Panc1 (cell line): ENCODE measurements around the gene TCF7. TPM values are rescaled to one million over a fixed set of nuclear protein-coding genes. Genes with fewer than 3 reads are reported as not detected.

Experiments
- ATAC-seq: fragments of 200-7000 bp; cut with Tn5 transposase; 2 replicates; pipeline ENCODE4 v1.9.1; 2020; ENCODE audit warnings: mild to moderate bottlenecking, moderate library complexity
- BruUV-seq: library from RNA; stranded (reverse); fragments of 400-500 nt; replicated peaks from 2 replicates; lab custom pipeline; 2021; lab: Mats Ljungman, UMichigan
- CTCF ChIA-PET: fragments of 300-600 bp; sonication (Branson Sonifier 250); formaldehyde crosslinking; loops from one replicate; lab custom pipeline; 2022; ENCODE audit warnings: antibody characterized with exemption; lab: Charles Lee
- POLR2A ChIA-PET: fragments of 300-600 bp; sonication (Branson Sonifier 250); formaldehyde crosslinking; loops from one replicate; lab custom pipeline; 2022; ENCODE audit warnings: antibody characterized with exemption; lab: Charles Lee
- DNase-seq: peaks from one replicate; pipeline ENCODE4 v3.0.0-alpha.2; 2010; ENCODE audit warnings: low read depth, low spot score
- H3K27ac ChIP-seq: 2 replicates; pipeline ENCODE4 v1.5.1; 2011; ENCODE audit warnings: mild to moderate bottlenecking, low read length, inconsistent platforms
- H3K27me3 ChIP-seq: fragments of 200-500 bp; sonication (Bioruptor generic); 2 replicates; pipeline ENCODE4 v1.6.0; 2014; ENCODE audit warnings: low read length, inconsistent platforms; ENCODE audit not compliant: control insufficient read depth, insufficient read depth
- H3K36me3 ChIP-seq: fragments of 200-500 bp; sonication (Bioruptor generic); 2 replicates; pipeline ENCODE4 v1.5.1; 2014; ENCODE audit warnings: inconsistent platforms, mild to moderate bottlenecking, low read length, moderate library complexity; ENCODE audit not compliant: control insufficient read depth, insufficient read depth
- H3K4me1 ChIP-seq: 2 replicates; pipeline ENCODE4 v1.5.1; 2011; ENCODE audit warnings: inconsistent platforms, mild to moderate bottlenecking, low read length, moderate library complexity; ENCODE audit not compliant: control insufficient read depth, insufficient read depth
- H3K4me3 ChIP-seq, 2 experiments: 2 replicates each; pipeline ENCODE4 v1.5.1; 2011 to 2012; ENCODE audit warnings: low read depth in 2 of 2, low read length in 2 of 2, mild to moderate bottlenecking in 2 of 2, inconsistent platforms in 1 of 2, moderate library complexity in 1 of 2
- H3K9me3 ChIP-seq: fragments of 200-500 bp; sonication (Bioruptor generic); 2 replicates; pipeline ENCODE4 v1.5.1; 2014; ENCODE audit warnings: low read depth, mild to moderate bottlenecking, inconsistent platforms, low read length, moderate library complexity; ENCODE audit not compliant: control insufficient read depth, insufficient read depth
- CTCF ChIP-seq: fragments of 450-650 bp; IDR thresholded peaks from 2 replicates; pipeline ENCODE4 v1.5.1; 2017; ENCODE audit warnings: mild to moderate bottlenecking
- POLR2AphosphoS5 ChIP-seq: IDR thresholded peaks from 2 replicates; pipeline ENCODE4 v1.6.1; 2012; ENCODE audit warnings: mild to moderate bottlenecking, low read depth, low read length, moderate library complexity
- REST ChIP-seq, 2 experiments: IDR thresholded peaks; 2 replicates each; pipeline ENCODE4 v1.6.1; 2011 to 2012; ENCODE audit warnings: low read depth in 2 of 2, control low read depth in 1 of 2, low read length in 1 of 2, mild to moderate bottlenecking in 1 of 2, moderate library complexity in 1 of 2; ENCODE audit not compliant: insufficient read depth in 1 of 2
- SIN3A ChIP-seq: IDR thresholded peaks from 2 replicates; pipeline ENCODE4 v1.6.1; 2012; ENCODE audit warnings: low read depth, mild to moderate bottlenecking, low read length, moderate library complexity, borderline replicate concordance; ENCODE audit not compliant: insufficient read depth
- TCF7L2 ChIP-seq: IDR thresholded peaks from 2 replicates; pipeline ENCODE4 v1.6.1; 2011; ENCODE audit warnings: mild to moderate bottlenecking, low read depth, low read length, inconsistent platforms
- in situ Hi-C: cut with HindIII; loops from 2 replicates; pipeline ENCODE4 v1.10.0; 2016; ENCODE audit warnings: low sequenced_read_pairs, low pct_unique_long_range_greater_than_20kb
- intact Hi-C: fragments of 100-400 bp; cut with micrococcal nuclease; formaldehyde crosslinking; loops from one replicate; pipeline ENCODE4 v1.10.0; 2022; ENCODE audit not compliant: unreplicated experiment
- total RNA-seq: library from RNA; stranded (reverse); gene quantifications from one replicate; pipeline ENCODE4 v1.2.1, GENCODE V29; 2021; ENCODE audit not compliant: unreplicated experiment

Gene TCF7
- total RNA-seq, 1 experiment from 2014 or later: 24.0 TPM

- no peak for TF ChIP-seq CTCF
- no peak for TF ChIP-seq POLR2AphosphoS5
- no peak for TF ChIP-seq REST (IDR thresholded peaks at IDR 0.05; ENCODE audit: insufficient read depth in 1 of 2, low read depth in 2 of 2, low read length in 1 of 2)
- ChIA-PET CTCF (interaction anchor here (1.4 kb wide), 1 partner anchor 109 kb away, joined by 3 read pairs; no protein-coding TSS in a partner anchor), POLR2A (no interaction called here)
- BruUV-seq: no TSS peak
- Histone ChIP-seq H3K27ac (no peak overlapping the region), H3K4me3 (no peak overlapping the region), H3K4me1 (peaks cover 3% of the 10 kb centered on the region; the same call in 1 of the 2 replicates), H3K9me3 (no peaks in the 10 kb centered on the region), H3K27me3 (no peaks in the 10 kb centered on the region), H3K36me3 (peaks cover 16% of the 10 kb centered on the region)
- in situ Hi-C loops (no loop called here), intact Hi-C loops (no loop called here)
- DNase-seq (no peak), ATAC-seq (no peak)
Observed at GRCh38 chr5:134148316-134148715, 33.8 kb downstream of the TCF7 start.

GRCh38 chr5:134148986-134149539 lies 34.6 kb downstream of the TCF7 start:
- DNase-seq (no peak), ATAC-seq (no peak)
- Histone ChIP-seq H3K9me3 (no peaks in the 10 kb centered on the region), H3K36me3 (peaks cover 22% of the 10 kb centered on the region), H3K27ac (no peak overlapping the region), H3K27me3 (no peaks in the 10 kb centered on the region), H3K4me3 (no peak overlapping the region), H3K4me1 (peaks cover 3% of the 10 kb centered on the region; the same call in 1 of the 2 replicates)
- no peak for TF ChIP-seq REST (IDR thresholded peaks at IDR 0.05; ENCODE audit: insufficient read depth in 1 of 2, low read depth in 2 of 2, low read length in 1 of 2)
- no peak for TF ChIP-seq CTCF
- TF ChIP-seq SIN3A: no peak
- no peak for TF ChIP-seq POLR2AphosphoS5
- no peak for TF ChIP-seq TCF7L2
- ChIA-PET CTCF (interaction anchor here (1.4 kb wide), 1 partner anchor 109 kb away, joined by 3 read pairs; no protein-coding TSS in a partner anchor), POLR2A (no interaction called here)
- in situ Hi-C loops (no loop called here), intact Hi-C loops (no loop called here)
- BruUV-seq: no TSS peak
